Neural cell (in vitro differentiated cells): ENCODE measurements around the gene SLC35B2. TPM values are rescaled to one million over a fixed set of nuclear protein-coding genes. Genes with fewer than 3 reads are reported as not detected.

Experiments
- H2AFZ ChIP-seq: fragments of 200-600, 300-800 bp; sonication (generic), shearing (Covaris generic); 2 replicates; pipeline ENCODE4 v1.6.0; 2014; ENCODE audit warnings: low read depth, mild to moderate bottlenecking, antibody characterized with exemption, low read length, moderate library complexity
- H3F3A ChIP-seq: fragments of 200-600 bp; shearing (Covaris generic); 2 replicates; pipeline ENCODE4 v1.6.1; 2016; ENCODE audit warnings: mild to moderate bottlenecking, moderate library complexity, mixed read lengths, antibody characterized with exemption, low read length; ENCODE audit not compliant: insufficient read depth, poor library complexity, severe bottlenecking
- H3K27ac ChIP-seq: fragments of 200-600, 300-800 bp; sonication (generic), shearing (Covaris generic); 2 replicates; pipeline ENCODE4 v1.5.1; 2014; ENCODE audit warnings: mild to moderate bottlenecking, low read length, moderate library complexity
- H3K27me3 ChIP-seq: fragments of 300-800, 200-600 bp; sonication (generic), shearing (Covaris generic); 2 replicates; pipeline ENCODE4 v1.6.0; 2014; ENCODE audit warnings: mild to moderate bottlenecking, low read depth, low read length, moderate library complexity; ENCODE audit not compliant: insufficient read depth
- H3K36me3 ChIP-seq: fragments of 300-800, 200-600 bp; sonication (generic), shearing (Covaris generic); 2 replicates; pipeline ENCODE4 v1.5.1; 2014; ENCODE audit warnings: mild to moderate bottlenecking, antibody characterized with exemption, low read length, moderate library complexity; ENCODE audit not compliant: insufficient read depth
- H3K4me2 ChIP-seq: fragments of 300-800, 200-600 bp; sonication (generic), shearing (Covaris generic); 2 replicates; pipeline ENCODE4 v1.6.0; 2014; ENCODE audit warnings: mild to moderate bottlenecking, low read length
- H3K4me3 ChIP-seq: fragments of 300-800, 200-600 bp; sonication (generic), shearing (Covaris generic); 2 replicates; pipeline ENCODE4 v1.5.1; 2014; ENCODE audit warnings: mild to moderate bottlenecking, low read length, moderate library complexity
- H3K79me2 ChIP-seq: fragments of 200-600 bp; shearing (Covaris generic); replicated peaks from 2 replicates; pipeline ENCODE4 v1.6.0; 2014; ENCODE audit warnings: mild to moderate bottlenecking, low read length, moderate library complexity; ENCODE audit not compliant: insufficient read depth
- H3K9ac ChIP-seq: fragments of 300-800, 200-600 bp; sonication (generic), shearing (Covaris generic); 2 replicates; pipeline ENCODE4 v1.6.1; 2016; ENCODE audit warnings: mild to moderate bottlenecking, low read length, mixed read lengths
- H3K9me2 ChIP-seq: fragments of 200-600 bp; shearing (Covaris generic); 2 replicates; pipeline ENCODE4 v1.6.1; 2016; ENCODE audit warnings: mild to moderate bottlenecking, low read length, mixed read lengths; ENCODE audit not compliant: insufficient read depth
- H3K9me3 ChIP-seq: fragments of 200-600, 300-800 bp; sonication (generic), shearing (Covaris generic); 2 replicates; pipeline ENCODE4 v1.6.1; 2016; ENCODE audit warnings: mild to moderate bottlenecking, mixed run types, low read length, moderate library complexity, mixed read lengths
- H4K20me1 ChIP-seq: fragments of 200-600 bp; shearing (Covaris generic); 2 replicates; pipeline ENCODE4 v1.6.1; 2016; ENCODE audit warnings: mild to moderate bottlenecking, mixed run types; ENCODE audit not compliant: insufficient read depth
- EP300 ChIP-seq: fragments of 450-650 bp; conservative IDR thresholded peaks from 2 replicates; pipeline ENCODE4 v1.6.1; 2014; ENCODE audit warnings: antibody characterized with exemption, mild to moderate bottlenecking, moderate library complexity; ENCODE audit not compliant: poor library complexity, severe bottlenecking
- EZH2 ChIP-seq: fragments of 200-600, 300-800 bp; shearing (Covaris generic), sonication (generic); IDR thresholded peaks from 2 replicates; pipeline ENCODE4 v1.6.1; 2014; ENCODE audit warnings: antibody characterized with exemption, low read length, borderline replicate concordance, mild to moderate bottlenecking; ENCODE audit not compliant: insufficient read depth, poor library complexity, severe bottlenecking
- MXI1 ChIP-seq: fragments of 450-650 bp; conservative IDR thresholded peaks from 2 replicates; pipeline ENCODE4 v1.6.1; 2014; ENCODE audit warnings: antibody characterized with exemption, mild to moderate bottlenecking; ENCODE audit not compliant: poor library complexity, severe bottlenecking
- POLR2AphosphoS5 ChIP-seq: IDR thresholded peaks from 2 replicates; pipeline ENCODE4 v1.6.1; 2012
- RAD21 ChIP-seq: fragments of 450-650 bp; conservative IDR thresholded peaks from 2 replicates; pipeline ENCODE4 v1.6.1; 2014; ENCODE audit warnings: antibody characterized with exemption, mild to moderate bottlenecking, moderate library complexity
- REST ChIP-seq: IDR thresholded peaks from 2 replicates; pipeline ENCODE4 v1.6.1; 2012; ENCODE audit warnings: borderline replicate concordance
- SMC3 ChIP-seq: fragments of 450-650 bp; conservative IDR thresholded peaks from 2 replicates; pipeline ENCODE4 v1.6.1; 2014; ENCODE audit warnings: antibody characterized with exemption, mild to moderate bottlenecking, moderate library complexity; ENCODE audit not compliant: poor library complexity
- TAF1 ChIP-seq: IDR thresholded peaks from 2 replicates; pipeline ENCODE4 v1.6.1; 2012; ENCODE audit warnings: low read depth
- polyA plus RNA-seq: library from polyadenylated mRNA; depleted of rRNA; stranded (reverse); fragments of >200 nt; gene quantifications from 2 replicates; pipeline ENCODE4 v1.2.3, GENCODE V29; 2014
- TF ChIP-seq, protein P1 (sequence below): fragments of 450-650 bp; IDR thresholded peaks from 2 replicates; pipeline ENCODE4 v1.5.1; 2014; ENCODE audit warnings: antibody characterized with exemption, mild to moderate bottlenecking, moderate library complexity; ENCODE audit not compliant: poor library complexity, severe bottlenecking

Gene SLC35B2
- polyA plus RNA-seq, 1 donor from 2014 or later = 44.5 TPM

DNA sequence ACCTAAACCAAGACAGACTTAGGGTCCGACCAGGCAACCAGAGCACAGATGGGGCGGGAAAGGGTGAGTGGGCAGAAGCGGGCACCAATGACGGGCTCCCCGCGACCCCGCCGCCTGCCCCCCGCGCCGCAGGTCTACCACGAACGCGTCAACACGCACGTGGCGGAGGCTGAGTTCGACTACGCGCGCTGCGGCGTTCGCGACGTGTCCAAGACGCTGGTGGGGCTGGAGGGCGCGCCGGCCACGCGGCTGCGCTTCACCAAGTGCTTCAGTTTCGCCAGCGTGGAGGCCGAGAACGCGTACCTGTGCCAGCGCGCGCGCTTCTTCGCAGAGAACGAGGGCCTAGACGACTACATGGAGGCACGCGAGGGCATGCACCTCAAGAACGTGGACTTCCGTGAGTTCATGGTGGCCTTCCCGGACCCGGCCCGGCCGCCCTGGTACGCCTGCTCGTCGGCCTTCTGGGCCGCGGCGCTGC, 18.0 kb upstream of the SLC35B2 start:
- Histone ChIP-seq H3K79me2 (peaks cover 17% of the 10 kb centered on the region), H3K36me3 (peaks cover 6% of the 10 kb centered on the region), H3K4me3 (no peak overlapping the region), H3K9me3 (no peaks in the 10 kb centered on the region), H4K20me1 (no peaks in the 10 kb centered on the region), H3K4me2 (no peak overlapping the region), H3K27me3 (no peaks in the 10 kb centered on the region), H3F3A (no peaks in the 10 kb centered on the region), H3K27ac (no peak overlapping the region), H2AFZ (no peak overlapping the region), H3K9me2 (no peaks in the 10 kb centered on the region), H3K9ac (no peak overlapping the region)
- no peak for TF ChIP-seq EZH2
- TF ChIP-seq EP300 = no peak
- no peak for TF ChIP-seq TAF1
- TF ChIP-seq, protein P1, sequence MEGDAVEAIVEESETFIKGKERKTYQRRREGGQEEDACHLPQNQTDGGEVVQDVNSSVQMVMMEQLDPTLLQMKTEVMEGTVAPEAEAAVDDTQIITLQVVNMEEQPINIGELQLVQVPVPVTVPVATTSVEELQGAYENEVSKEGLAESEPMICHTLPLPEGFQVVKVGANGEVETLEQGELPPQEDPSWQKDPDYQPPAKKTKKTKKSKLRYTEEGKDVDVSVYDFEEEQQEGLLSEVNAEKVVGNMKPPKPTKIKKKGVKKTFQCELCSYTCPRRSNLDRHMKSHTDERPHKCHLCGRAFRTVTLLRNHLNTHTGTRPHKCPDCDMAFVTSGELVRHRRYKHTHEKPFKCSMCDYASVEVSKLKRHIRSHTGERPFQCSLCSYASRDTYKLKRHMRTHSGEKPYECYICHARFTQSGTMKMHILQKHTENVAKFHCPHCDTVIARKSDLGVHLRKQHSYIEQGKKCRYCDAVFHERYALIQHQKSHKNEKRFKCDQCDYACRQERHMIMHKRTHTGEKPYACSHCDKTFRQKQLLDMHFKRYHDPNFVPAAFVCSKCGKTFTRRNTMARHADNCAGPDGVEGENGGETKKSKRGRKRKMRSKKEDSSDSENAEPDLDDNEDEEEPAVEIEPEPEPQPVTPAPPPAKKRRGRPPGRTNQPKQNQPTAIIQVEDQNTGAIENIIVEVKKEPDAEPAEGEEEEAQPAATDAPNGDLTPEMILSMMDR = no peak
- TF ChIP-seq MXI1 = no peak
- no peak for TF ChIP-seq POLR2AphosphoS5
- no peak for TF ChIP-seq RAD21
- no peak for TF ChIP-seq SMC3
- no peak for TF ChIP-seq REST

DNA sequence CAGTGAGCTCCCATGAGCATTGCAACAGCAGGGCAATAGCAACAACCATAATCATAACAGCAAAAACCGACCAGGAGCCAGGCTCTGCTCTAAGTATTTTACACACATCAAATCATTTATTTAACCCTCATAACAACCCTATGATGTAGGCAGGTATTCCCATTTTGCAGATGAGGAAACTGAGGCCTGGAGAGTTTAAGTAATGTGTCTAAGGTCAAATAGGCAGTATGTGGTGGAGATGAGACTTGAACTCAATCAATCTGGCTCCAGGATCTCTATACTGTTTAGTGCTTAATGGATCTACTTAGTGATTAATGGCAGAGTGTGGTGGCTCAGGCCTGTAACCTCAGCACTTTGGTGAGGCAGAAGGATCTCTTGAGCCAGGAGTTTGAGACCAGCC, 16.3 kb upstream of the SLC35B2 start:
- Histone ChIP-seq H3K9ac (no peak overlapping the region), H4K20me1 (no peaks in the 10 kb centered on the region), H3K9me2 (no peaks in the 10 kb centered on the region), H3K27me3 (no peaks in the 10 kb centered on the region), H3K36me3 (peaks cover 6% of the 10 kb centered on the region), H3K4me2 (no peak overlapping the region), H3K9me3 (no peaks in the 10 kb centered on the region), H3K27ac (no peak overlapping the region), H3K79me2 (peaks cover 17% of the 10 kb centered on the region), H3F3A (no peaks in the 10 kb centered on the region), H3K4me3 (peak overlapping the region; percentile 74), H2AFZ (no peak overlapping the region)
- TF ChIP-seq REST (no peak), SMC3 (no peak), EZH2 (no peak), TAF1 (no peak), MXI1 (no peak), EP300 (no peak), RAD21 (no peak)
- TF ChIP-seq, protein P1 = no peak
